ENCODE measurements around the gene RAF1.

DNA sequence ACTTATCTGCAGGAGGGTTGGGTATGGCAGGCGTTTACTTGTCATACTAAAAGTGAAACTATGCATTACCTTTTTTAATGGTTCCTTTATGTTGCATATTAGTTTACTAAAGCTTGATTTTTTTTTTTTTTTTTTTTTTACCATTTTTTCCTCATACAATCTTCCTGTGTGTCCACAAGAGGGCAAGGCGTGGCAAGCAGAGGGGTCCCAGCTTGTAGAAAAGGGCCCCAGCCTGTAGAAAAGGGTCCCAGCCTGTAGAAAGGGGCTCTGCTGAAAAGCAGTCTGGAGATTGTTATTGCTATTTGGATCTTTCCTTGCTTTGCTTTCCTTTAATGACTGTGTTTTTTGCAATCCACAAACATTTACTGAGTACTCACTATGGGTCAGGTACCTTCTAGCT, 85.2 kb downstream of the RAF1 start:
- TF ChIP-seq POLR2A (IDR thresholded peaks at IDR 0.05; ENCODE audit: insufficient read depth in 1 of 2, low read depth in 2 of 2, low read length in 2 of 2) (no peak), RFX5 (IDR thresholded peaks at IDR 0.05; ENCODE audit: low read depth, low read length) (no peak), FOSL2 (CRISPR knock-in tag; IDR thresholded peaks at IDR 0.05) (no peak), NFATC3 (CRISPR knock-in tag; IDR thresholded peaks at IDR 0.05) (no peak), ZFX (CRISPR knock-in tag; IDR thresholded peaks at IDR 0.05; ENCODE audit: low read depth) (no peak), ATF1 (CRISPR knock-in tag; IDR thresholded peaks at IDR 0.05) (no peak)
- TF ChIP-seq, protein P1, sequence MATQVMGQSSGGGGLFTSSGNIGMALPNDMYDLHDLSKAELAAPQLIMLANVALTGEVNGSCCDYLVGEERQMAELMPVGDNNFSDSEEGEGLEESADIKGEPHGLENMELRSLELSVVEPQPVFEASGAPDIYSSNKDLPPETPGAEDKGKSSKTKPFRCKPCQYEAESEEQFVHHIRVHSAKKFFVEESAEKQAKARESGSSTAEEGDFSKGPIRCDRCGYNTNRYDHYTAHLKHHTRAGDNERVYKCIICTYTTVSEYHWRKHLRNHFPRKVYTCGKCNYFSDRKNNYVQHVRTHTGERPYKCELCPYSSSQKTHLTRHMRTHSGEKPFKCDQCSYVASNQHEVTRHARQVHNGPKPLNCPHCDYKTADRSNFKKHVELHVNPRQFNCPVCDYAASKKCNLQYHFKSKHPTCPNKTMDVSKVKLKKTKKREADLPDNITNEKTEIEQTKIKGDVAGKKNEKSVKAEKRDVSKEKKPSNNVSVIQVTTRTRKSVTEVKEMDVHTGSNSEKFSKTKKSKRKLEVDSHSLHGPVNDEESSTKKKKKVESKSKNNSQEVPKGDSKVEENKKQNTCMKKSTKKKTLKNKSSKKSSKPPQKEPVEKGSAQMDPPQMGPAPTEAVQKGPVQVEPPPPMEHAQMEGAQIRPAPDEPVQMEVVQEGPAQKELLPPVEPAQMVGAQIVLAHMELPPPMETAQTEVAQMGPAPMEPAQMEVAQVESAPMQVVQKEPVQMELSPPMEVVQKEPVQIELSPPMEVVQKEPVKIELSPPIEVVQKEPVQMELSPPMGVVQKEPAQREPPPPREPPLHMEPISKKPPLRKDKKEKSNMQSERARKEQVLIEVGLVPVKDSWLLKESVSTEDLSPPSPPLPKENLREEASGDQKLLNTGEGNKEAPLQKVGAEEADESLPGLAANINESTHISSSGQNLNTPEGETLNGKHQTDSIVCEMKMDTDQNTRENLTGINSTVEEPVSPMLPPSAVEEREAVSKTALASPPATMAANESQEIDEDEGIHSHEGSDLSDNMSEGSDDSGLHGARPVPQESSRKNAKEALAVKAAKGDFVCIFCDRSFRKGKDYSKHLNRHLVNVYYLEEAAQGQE (IDR thresholded peaks at IDR 0.05; ENCODE audit: borderline replicate concordance in 1 of 2, low read depth in 1 of 2, low read length in 2 of 2) = no peak
- TF ChIP-seq, protein P2, sequence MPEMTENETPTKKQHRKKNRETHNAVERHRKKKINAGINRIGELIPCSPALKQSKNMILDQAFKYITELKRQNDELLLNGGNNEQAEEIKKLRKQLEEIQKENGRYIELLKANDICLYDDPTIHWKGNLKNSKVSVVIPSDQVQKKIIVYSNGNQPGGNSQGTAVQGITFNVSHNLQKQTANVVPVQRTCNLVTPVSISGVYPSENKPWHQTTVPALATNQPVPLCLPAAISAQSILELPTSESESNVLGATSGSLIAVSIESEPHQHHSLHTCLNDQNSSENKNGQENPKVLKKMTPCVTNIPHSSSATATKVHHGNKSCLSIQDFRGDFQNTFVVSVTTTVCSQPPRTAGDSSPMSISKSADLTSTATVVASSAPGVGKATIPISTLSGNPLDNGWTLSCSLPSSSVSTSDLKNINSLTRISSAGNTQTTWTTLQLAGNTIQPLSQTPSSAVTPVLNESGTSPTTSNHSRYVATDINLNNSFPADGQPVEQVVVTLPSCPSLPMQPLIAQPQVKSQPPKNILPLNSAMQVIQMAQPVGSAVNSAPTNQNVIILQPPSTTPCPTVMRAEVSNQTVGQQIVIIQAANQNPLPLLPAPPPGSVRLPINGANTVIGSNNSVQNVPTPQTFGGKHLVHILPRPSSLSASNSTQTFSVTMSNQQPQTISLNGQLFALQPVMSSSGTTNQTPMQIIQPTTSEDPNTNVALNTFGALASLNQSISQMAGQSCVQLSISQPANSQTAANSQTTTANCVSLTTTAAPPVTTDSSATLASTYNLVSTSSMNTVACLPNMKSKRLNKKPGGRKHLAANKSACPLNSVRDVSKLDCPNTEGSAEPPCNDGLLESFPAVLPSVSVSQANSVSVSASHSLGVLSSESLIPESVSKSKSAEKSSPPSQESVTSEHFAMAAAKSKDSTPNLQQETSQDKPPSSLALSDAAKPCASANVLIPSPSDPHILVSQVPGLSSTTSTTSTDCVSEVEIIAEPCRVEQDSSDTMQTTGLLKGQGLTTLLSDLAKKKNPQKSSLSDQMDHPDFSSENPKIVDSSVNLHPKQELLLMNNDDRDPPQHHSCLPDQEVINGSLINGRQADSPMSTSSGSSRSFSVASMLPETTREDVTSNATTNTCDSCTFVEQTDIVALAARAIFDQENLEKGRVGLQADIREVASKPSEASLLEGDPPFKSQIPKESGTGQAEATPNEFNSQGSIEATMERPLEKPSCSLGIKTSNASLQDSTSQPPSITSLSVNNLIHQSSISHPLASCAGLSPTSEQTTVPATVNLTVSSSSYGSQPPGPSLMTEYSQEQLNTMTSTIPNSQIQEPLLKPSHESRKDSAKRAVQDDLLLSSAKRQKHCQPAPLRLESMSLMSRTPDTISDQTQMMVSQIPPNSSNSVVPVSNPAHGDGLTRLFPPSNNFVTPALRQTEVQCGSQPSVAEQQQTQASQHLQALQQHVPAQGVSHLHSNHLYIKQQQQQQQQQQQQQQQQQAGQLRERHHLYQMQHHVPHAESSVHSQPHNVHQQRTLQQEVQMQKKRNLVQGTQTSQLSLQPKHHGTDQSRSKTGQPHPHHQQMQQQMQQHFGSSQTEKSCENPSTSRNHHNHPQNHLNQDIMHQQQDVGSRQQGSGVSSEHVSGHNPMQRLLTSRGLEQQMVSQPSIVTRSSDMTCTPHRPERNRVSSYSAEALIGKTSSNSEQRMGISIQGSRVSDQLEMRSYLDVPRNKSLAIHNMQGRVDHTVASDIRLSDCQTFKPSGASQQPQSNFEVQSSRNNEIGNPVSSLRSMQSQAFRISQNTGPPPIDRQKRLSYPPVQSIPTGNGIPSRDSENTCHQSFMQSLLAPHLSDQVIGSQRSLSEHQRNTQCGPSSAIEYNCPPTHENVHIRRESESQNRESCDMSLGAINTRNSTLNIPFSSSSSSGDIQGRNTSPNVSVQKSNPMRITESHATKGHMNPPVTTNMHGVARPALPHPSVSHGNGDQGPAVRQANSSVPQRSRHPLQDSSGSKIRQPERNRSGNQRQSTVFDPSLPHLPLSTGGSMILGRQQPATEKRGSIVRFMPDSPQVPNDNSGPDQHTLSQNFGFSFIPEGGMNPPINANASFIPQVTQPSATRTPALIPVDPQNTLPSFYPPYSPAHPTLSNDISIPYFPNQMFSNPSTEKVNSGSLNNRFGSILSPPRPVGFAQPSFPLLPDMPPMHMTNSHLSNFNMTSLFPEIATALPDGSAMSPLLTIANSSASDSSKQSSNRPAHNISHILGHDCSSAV (CRISPR knock-in tag; IDR thresholded peaks at IDR 0.05; ENCODE audit: borderline replicate concordance) = no peak
